ENCODE results near the gene SNX21. TPM values are rescaled to one million over a fixed set of nuclear protein-coding genes. Genes with fewer than 3 reads are reported as not detected.
A peak's percentile ranks its signal among the peaks of the same experiment; 100 is the strongest.

SNX21 gene
- total and polyA plus RNA-seq, 9 of the 15 experiments (the other 6 are each of a cell fraction or from before 2014, with no cell fraction given): 0.10 to 1.2 (median 0.42) TPM

DNA sequence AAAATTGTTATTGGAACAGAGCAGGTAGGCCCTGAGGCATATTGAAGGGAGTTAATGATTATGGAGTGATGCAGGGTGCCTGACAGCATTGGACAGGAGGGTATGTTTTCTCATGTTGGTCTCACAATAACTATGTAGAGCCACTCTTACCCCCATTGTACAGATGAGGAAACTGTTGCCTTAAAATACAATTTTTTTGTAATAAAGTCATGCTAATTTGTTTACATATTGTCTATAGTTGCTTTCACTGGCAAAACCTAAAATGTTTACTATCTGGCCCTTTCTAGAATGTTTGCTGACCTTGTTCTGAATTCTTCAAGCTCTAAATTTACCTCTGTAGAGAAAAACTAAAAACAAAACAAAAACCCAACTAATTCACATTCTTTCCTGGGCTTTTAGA, 17.9 kb downstream of the SNX21 start:
- H2AFZ ChIP-seq (ENCODE audit: low read depth, low read length): no peak overlapping the region
- peaks cover 8% of the 10 kb centered on the region for H3K79me2 ChIP-seq (ENCODE audit: control insufficient read depth, insufficient read depth, low read length)
- no peaks in the 10 kb centered on the region for H4K20me1 ChIP-seq (replicated peaks; ENCODE audit: control insufficient read depth, insufficient read depth, low read length)
- peaks cover 18 to 23% of the 10 kb centered on the region in 2 experiments; a peak in 4 of 5 replicates for H3K4me1 ChIP-seq (replicated peaks in 1 of 2; ENCODE audit: control insufficient read depth in 2 of 2, insufficient read depth in 2 of 2, low read length in 2 of 2)
- peaks cover 14% of the 10 kb centered on the region; the same call in 2 of the 3 replicates for H3K36me3 ChIP-seq (ENCODE audit: control insufficient read depth, insufficient read depth, low read length)
- intact Hi-C loops (cut with micrococcal nuclease): no loop called here
- H3K9me1 ChIP-seq (ENCODE audit: control insufficient read depth, insufficient read depth, low read length): no peaks in the 10 kb centered on the region
- no TSS peak for BruUV-seq (replicated peaks)
- DNase-seq (ENCODE audit: extremely low read depth in 1 of 4, low spot score in 3 of 4): no peak
- H3K9me3 ChIP-seq (replicated peaks; ENCODE audit: control insufficient read depth, insufficient read depth, low read depth, low read length): peaks cover 5% of the 10 kb centered on the region
- in situ Hi-C loops (cut with MboI): no loop called here
- peak overlapping the region; percentile 33 for H3K4me2 ChIP-seq (ENCODE audit: insufficient read depth, low read length)
- CTCF ChIA-PET (ENCODE audit: low intra/inter-chr PET ratio): no interaction called here
- POLR2A ChIA-PET: interaction anchor here (0.7 to 2.3 kb wide), 3 partner anchors 10 to 44 kb away, joined by 3 to 19 read pairs (median 3); no protein-coding TSS in a partner anchor
- peak overlapping the region; percentile 63 for H3K27ac ChIP-seq (ENCODE audit: extremely low read depth, low read depth, low read length)
- H3K9ac ChIP-seq (ENCODE audit: insufficient read depth in 1 of 2, low read depth in 2 of 2, low read length in 2 of 2): peak overlapping the region in 1 of 2 experiments; percentile 6; a peak in 1 of 4 replicates
- no peak for FAIRE-seq
- H3K27me3 ChIP-seq (ENCODE audit: control insufficient read depth in 2 of 2, insufficient read depth in 2 of 2, low read length in 2 of 2): no peaks in the 10 kb centered on the region
- no peak for ATAC-seq
- TF ChIP-seq BCOR (IDR thresholded peaks at IDR 0.05): peak; percentile 71; the same call in 1 of the 2 replicates
- TF ChIP-seq, protein P1, sequence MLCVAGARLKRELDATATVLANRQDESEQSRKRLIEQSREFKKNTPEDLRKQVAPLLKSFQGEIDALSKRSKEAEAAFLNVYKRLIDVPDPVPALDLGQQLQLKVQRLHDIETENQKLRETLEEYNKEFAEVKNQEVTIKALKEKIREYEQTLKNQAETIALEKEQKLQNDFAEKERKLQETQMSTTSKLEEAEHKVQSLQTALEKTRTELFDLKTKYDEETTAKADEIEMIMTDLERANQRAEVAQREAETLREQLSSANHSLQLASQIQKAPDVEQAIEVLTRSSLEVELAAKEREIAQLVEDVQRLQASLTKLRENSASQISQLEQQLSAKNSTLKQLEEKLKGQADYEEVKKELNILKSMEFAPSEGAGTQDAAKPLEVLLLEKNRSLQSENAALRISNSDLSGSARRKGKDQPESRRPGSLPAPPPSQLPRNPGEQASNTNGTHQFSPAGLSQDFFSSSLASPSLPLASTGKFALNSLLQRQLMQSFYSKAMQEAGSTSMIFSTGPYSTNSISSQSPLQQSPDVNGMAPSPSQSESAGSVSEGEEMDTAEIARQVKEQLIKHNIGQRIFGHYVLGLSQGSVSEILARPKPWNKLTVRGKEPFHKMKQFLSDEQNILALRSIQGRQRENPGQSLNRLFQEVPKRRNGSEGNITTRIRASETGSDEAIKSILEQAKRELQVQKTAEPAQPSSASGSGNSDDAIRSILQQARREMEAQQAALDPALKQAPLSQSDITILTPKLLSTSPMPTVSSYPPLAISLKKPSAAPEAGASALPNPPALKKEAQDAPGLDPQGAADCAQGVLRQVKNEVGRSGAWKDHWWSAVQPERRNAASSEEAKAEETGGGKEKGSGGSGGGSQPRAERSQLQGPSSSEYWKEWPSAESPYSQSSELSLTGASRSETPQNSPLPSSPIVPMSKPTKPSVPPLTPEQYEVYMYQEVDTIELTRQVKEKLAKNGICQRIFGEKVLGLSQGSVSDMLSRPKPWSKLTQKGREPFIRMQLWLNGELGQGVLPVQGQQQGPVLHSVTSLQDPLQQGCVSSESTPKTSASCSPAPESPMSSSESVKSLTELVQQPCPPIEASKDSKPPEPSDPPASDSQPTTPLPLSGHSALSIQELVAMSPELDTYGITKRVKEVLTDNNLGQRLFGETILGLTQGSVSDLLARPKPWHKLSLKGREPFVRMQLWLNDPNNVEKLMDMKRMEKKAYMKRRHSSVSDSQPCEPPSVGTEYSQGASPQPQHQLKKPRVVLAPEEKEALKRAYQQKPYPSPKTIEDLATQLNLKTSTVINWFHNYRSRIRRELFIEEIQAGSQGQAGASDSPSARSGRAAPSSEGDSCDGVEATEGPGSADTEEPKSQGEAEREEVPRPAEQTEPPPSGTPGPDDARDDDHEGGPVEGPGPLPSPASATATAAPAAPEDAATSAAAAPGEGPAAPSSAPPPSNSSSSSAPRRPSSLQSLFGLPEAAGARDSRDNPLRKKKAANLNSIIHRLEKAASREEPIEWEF (CRISPR knock-in tag; IDR thresholded peaks at IDR 0.05): peak; percentile 9; the same call in 1 of the 2 replicates
- TF ChIP-seq, protein P2, sequence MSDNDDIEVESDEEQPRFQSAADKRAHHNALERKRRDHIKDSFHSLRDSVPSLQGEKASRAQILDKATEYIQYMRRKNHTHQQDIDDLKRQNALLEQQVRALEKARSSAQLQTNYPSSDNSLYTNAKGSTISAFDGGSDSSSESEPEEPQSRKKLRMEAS (CRISPR knock-in tag; IDR thresholded peaks at IDR 0.05): no peak
- TF ChIP-seq, protein P3, sequence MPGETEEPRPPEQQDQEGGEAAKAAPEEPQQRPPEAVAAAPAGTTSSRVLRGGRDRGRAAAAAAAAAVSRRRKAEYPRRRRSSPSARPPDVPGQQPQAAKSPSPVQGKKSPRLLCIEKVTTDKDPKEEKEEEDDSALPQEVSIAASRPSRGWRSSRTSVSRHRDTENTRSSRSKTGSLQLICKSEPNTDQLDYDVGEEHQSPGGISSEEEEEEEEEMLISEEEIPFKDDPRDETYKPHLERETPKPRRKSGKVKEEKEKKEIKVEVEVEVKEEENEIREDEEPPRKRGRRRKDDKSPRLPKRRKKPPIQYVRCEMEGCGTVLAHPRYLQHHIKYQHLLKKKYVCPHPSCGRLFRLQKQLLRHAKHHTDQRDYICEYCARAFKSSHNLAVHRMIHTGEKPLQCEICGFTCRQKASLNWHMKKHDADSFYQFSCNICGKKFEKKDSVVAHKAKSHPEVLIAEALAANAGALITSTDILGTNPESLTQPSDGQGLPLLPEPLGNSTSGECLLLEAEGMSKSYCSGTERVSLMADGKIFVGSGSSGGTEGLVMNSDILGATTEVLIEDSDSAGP (CRISPR knock-in tag; IDR thresholded peaks at IDR 0.05): 0 out of 2 replicates have a peak, but pooled peaks have one; percentile 37
- TF ChIP-seq, protein P4, sequence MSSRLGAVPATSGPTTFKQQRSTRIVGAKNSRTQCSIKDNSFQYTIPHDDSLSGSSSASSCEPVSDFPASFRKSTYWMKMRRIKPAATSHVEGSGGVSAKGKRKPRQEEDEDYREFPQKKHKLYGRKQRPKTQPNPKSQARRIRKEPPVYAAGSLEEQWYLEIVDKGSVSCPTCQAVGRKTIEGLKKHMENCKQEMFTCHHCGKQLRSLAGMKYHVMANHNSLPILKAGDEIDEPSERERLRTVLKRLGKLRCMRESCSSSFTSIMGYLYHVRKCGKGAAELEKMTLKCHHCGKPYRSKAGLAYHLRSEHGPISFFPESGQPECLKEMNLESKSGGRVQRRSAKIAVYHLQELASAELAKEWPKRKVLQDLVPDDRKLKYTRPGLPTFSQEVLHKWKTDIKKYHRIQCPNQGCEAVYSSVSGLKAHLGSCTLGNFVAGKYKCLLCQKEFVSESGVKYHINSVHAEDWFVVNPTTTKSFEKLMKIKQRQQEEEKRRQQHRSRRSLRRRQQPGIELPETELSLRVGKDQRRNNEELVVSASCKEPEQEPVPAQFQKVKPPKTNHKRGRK (tag; IDR thresholded peaks at IDR 0.05): no peak
- no peak for TF ChIP-seq FOXA1 (IDR thresholded peaks at IDR 0.05; ENCODE audit: borderline replicate concordance)
- peak; percentile 96 for TF ChIP-seq RBM25 (IDR thresholded peaks at IDR 0.05; ENCODE audit: low read depth, low read length, severe bottlenecking)
- TF ChIP-seq RBM22 (IDR thresholded peaks at IDR 0.05; ENCODE audit: low read depth, low read length, poor library complexity, severe bottlenecking): no peak
- TF ChIP-seq, protein P5, sequence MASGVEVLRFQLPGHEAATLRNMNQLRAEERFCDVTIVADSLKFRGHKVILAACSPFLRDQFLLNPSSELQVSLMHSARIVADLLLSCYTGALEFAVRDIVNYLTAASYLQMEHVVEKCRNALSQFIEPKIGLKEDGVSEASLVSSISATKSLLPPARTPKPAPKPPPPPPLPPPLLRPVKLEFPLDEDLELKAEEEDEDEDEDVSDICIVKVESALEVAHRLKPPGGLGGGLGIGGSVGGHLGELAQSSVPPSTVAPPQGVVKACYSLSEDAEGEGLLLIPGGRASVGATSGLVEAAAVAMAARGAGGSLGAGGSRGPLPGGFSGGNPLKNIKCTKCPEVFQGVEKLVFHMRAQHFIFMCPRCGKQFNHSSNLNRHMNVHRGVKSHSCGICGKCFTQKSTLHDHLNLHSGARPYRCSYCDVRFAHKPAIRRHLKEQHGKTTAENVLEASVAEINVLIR (CRISPR knock-in tag; IDR thresholded peaks at IDR 0.05): no peak
- TF ChIP-seq ZNF436 (CRISPR knock-in tag; IDR thresholded peaks at IDR 0.05): no peak
- TF ChIP-seq KLF1 (tag; IDR thresholded peaks at IDR 0.05): no peak
- TF ChIP-seq ADNP (tag; IDR thresholded peaks at IDR 0.05): peak; percentile 74
- no peak overlapping the region for H3K4me3 ChIP-seq
